Measurements from ENCODE around the gene LRMDA.

Gene LRMDA

GRCh38 chr10:76070916-76071315 is 639.5 kb downstream of the LRMDA start:
- no peak overlapping the region for H3K4me3 ChIP-seq
- no peak for DNase-seq (ENCODE audit: low spot score in 2 of 2)
- H3K4me1 ChIP-seq = no peaks in the 10 kb centered on the region
- H3K27me3 ChIP-seq (ENCODE audit: low read depth) = no peaks in the 10 kb centered on the region
- H3K36me3 ChIP-seq (replicated peaks) = no peaks in the 10 kb centered on the region
- no peaks in the 10 kb centered on the region for H3K9me3 ChIP-seq
- in situ Hi-C loops (cut with MboI; ENCODE audit: low sequenced_read_pairs) = no loop called here

DNA sequence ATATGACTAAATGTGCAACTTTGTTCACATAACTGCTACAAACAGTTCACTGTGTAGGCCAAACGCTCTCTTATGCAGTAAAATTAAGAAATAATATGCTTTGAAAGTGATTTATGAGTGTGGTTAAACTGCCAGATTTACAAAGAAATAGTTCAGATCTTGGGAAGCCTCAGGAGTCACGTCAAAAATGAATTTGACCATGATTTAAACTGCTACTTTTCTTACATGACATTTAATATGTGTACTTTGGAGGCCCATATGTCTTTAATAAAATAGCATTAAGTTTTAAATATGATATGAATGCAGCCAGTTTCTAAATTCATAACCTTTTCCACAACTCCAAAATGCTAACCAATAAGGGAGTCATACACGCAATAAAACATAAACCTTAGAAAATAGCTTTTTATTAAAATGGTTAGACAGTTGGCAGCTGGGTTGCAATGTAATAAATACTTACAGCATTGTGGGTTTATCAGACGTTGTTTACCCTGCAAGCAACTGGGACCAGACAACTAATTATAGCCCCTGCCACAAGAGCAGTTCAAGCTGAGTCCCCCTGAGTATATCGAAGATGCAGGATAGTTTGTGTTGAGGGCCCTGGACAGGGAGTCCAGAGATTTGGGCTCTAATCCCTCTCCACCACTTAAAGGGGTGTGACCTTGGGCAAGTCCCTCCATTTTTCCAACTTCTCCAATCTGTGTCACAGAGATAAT is 640.4 kb downstream of the LRMDA start:
- Histone ChIP-seq H3K27me3 (ENCODE audit: low read depth) (no peaks in the 10 kb centered on the region), H3K9me3 (no peaks in the 10 kb centered on the region), H3K4me1 (no peaks in the 10 kb centered on the region), H3K4me3 (no peak overlapping the region), H3K36me3 (replicated peaks) (no peaks in the 10 kb centered on the region)
- no peak for DNase-seq (ENCODE audit: low spot score in 2 of 2)
- in situ Hi-C loops (cut with MboI; ENCODE audit: low sequenced_read_pairs) = no loop called here

DNA sequence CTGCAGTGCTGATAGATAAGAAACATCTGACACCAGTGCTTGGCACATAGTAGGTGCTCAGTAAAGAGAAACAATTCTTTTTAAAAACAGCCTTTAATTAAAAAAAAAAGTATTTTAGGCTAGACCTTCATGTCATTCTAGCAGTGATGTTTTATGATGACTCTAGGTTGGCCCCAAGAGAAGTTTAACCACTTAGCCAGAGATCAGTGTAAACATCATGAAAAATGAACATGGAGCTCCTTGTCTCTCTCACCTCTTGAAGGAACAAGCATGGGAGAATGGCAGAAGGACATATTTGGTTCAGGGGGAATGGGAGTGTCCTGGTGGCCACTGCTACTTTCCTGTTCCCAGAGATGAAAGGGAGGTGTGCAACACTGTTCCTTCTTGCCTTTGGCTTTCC is 641.0 kb downstream of the LRMDA start:
- H3K36me3 ChIP-seq (replicated peaks) = no peaks in the 10 kb centered on the region
- no peak for DNase-seq (ENCODE audit: low spot score in 2 of 2)
- H3K27me3 ChIP-seq (ENCODE audit: low read depth) = no peaks in the 10 kb centered on the region
- no peaks in the 10 kb centered on the region for H3K9me3 ChIP-seq
- in situ Hi-C loops (cut with MboI; ENCODE audit: low sequenced_read_pairs) = no loop called here
- H3K4me1 ChIP-seq = no peaks in the 10 kb centered on the region
- no peak overlapping the region for H3K4me3 ChIP-seq

GRCh38 chr10:76073524-76073923 is 642.1 kb downstream of the LRMDA start:
- in situ Hi-C loops (cut with MboI; ENCODE audit: low sequenced_read_pairs) = no loop called here
- no peaks in the 10 kb centered on the region for H3K36me3 ChIP-seq (replicated peaks)
- H3K4me3 ChIP-seq = no peak overlapping the region
- H3K9me3 ChIP-seq = no peaks in the 10 kb centered on the region
- DNase-seq (ENCODE audit: low spot score in 2 of 2) = no peak
- H3K27me3 ChIP-seq (ENCODE audit: low read depth) = no peaks in the 10 kb centered on the region
- no peaks in the 10 kb centered on the region for H3K4me1 ChIP-seq

GRCh38 chr10:76074659-76075058 is 643.2 kb downstream of the LRMDA start:
- in situ Hi-C loops (cut with MboI; ENCODE audit: low sequenced_read_pairs) = no loop called here
- H3K36me3 ChIP-seq (replicated peaks) = no peaks in the 10 kb centered on the region

DNA sequence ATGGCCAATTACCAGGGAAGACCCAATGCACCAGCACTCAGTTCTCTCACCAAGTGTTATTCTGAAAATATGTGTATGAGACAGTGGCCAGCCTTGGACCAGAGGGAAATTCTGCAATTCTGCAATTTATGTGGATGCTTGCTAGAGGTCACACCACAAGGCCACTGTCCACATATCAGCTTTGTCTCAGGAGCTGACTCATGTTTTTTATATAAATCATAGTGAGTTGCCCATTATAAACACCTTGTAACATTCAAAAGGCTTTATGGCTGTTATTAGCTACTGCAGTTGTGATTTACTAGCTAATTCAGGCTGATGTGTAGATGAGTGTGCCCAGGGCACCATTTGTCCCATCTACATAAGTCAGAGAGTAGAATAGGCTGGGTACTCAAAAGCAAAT is 649.0 kb downstream of the LRMDA start:
- Histone ChIP-seq H3K27me3 (ENCODE audit: low read depth) (no peaks in the 10 kb centered on the region), H3K36me3 (replicated peaks) (no peaks in the 10 kb centered on the region), H3K4me1 (no peaks in the 10 kb centered on the region), H3K9me3 (no peaks in the 10 kb centered on the region), H3K4me3 (no peak overlapping the region)
- in situ Hi-C loops (cut with MboI; ENCODE audit: low sequenced_read_pairs) = no loop called here
- no peak for DNase-seq (ENCODE audit: low spot score in 2 of 2)

More at GRCh38 chr10:76074659-76075058, 643.2 kb downstream of the LRMDA start:
- H3K27me3 ChIP-seq (ENCODE audit: low read depth) = no peaks in the 10 kb centered on the region
- no peaks in the 10 kb centered on the region for H3K4me1 ChIP-seq
- no peak for DNase-seq (ENCODE audit: low spot score in 2 of 2)
- no peaks in the 10 kb centered on the region for H3K9me3 ChIP-seq
- H3K4me3 ChIP-seq = no peak overlapping the region

GRCh38 chr10:76080991-76081390 is 649.6 kb downstream of the LRMDA start:
- in situ Hi-C loops (cut with MboI; ENCODE audit: low sequenced_read_pairs) = no loop called here
- DNase-seq (ENCODE audit: low spot score in 2 of 2) = no peak
- H3K4me1 ChIP-seq = no peaks in the 10 kb centered on the region
- H3K4me3 ChIP-seq = no peak overlapping the region
- no peaks in the 10 kb centered on the region for H3K27me3 ChIP-seq (ENCODE audit: low read depth)
- no peaks in the 10 kb centered on the region for H3K36me3 ChIP-seq (replicated peaks)
- H3K9me3 ChIP-seq = no peaks in the 10 kb centered on the region

DNA sequence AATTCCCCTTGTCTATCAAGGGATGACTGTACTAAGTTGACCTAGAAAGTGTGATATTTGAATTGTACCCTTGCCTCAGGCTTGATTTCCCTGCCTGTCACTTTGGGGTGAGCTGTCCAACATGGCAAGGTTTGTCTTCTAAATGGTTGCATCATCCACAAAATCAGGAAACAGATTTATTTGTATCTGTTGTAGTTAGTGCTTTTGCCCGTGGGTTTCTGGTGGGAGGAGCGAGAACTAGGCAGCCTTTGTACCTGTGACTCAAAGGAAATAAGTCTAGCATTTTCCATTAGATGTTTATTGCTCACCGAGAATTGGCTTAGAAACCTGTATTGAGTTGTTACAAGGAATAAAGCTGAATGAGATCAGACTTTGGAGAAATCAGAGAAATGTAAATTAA is 650.8 kb downstream of the LRMDA start:
- H3K27me3 ChIP-seq (ENCODE audit: low read depth) = no peaks in the 10 kb centered on the region
- in situ Hi-C loops (cut with MboI; ENCODE audit: low sequenced_read_pairs) = no loop called here
- no peak for DNase-seq (ENCODE audit: low spot score in 2 of 2)
- H3K36me3 ChIP-seq (replicated peaks) = no peaks in the 10 kb centered on the region
- no peak overlapping the region for H3K4me3 ChIP-seq
- no peaks in the 10 kb centered on the region for H3K4me1 ChIP-seq
- no peaks in the 10 kb centered on the region for H3K9me3 ChIP-seq

DNA sequence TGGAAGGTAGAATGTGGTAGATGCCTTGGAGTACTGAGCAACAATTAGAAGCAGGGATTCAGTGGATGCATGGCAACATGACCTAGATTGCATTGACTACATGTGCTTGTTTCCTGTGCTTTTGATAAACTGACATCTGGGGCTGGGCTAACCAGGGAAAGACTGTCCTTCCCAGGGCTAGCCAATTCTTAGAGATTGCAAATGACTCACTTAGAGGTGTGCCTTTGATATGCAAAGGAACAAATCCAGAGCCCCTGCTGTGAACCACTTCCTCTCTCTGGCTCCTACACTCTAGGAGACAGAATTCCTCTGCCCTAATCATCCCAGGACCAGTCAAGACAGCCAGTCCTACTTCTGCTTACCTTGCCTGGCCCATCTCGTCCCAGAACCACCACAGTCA is 651.5 kb downstream of the LRMDA start:
- no peaks in the 10 kb centered on the region for H3K9me3 ChIP-seq
- H3K4me1 ChIP-seq = no peaks in the 10 kb centered on the region
- in situ Hi-C loops (cut with MboI; ENCODE audit: low sequenced_read_pairs) = no loop called here
- DNase-seq (ENCODE audit: low spot score in 2 of 2) = peak in 1 of 2 experiments; percentile 8
- no peak overlapping the region for H3K4me3 ChIP-seq
- no peaks in the 10 kb centered on the region for H3K36me3 ChIP-seq (replicated peaks)
- no peaks in the 10 kb centered on the region for H3K27me3 ChIP-seq (ENCODE audit: low read depth)

DNA sequence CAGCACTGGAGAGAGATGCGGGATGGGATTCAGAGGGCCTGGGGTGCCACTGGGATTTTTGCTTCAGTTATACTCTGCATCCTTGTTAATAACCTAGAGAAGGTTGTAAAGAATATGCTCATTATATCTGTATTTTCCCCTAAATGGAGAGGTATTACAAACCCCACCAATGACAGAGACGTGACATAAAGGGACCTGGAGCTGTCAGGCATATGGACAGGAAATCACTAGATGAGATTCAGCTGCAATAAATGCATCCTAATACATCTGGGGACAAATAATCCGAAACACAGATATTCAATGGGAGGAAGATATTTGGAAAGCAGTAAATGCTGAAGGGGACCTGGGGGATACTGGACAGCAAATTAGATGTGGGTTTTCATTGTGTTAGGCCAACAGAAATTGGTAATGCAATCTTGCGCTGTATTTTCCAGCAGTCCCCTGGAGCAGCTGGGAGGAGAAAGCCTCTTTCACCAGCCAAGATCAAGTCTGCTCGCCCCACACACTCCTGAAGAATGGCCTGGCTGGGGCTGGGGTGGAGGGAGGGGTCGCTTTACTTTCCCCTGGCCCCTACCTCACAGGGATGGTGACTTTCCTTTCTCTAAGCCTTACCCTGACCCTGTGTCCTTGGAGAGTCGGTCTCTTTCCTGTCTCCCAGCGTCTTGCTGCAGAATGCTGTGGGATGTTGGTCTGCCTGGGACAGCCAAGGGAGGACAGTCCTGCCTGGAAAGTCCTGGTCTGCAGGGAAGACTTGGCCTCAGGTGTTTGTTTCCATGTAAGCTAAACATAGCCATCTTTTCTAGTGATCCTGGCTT is 653.8 kb downstream of the LRMDA start:
- no peaks in the 10 kb centered on the region for H3K4me1 ChIP-seq
- H3K9me3 ChIP-seq = no peaks in the 10 kb centered on the region
- in situ Hi-C loops (cut with MboI; ENCODE audit: low sequenced_read_pairs) = no loop called here
- H3K4me3 ChIP-seq = no peak overlapping the region
- DNase-seq (ENCODE audit: low spot score in 2 of 2) = no peak
- no peaks in the 10 kb centered on the region for H3K27me3 ChIP-seq (ENCODE audit: low read depth)
- H3K36me3 ChIP-seq (replicated peaks) = no peaks in the 10 kb centered on the region

DNA sequence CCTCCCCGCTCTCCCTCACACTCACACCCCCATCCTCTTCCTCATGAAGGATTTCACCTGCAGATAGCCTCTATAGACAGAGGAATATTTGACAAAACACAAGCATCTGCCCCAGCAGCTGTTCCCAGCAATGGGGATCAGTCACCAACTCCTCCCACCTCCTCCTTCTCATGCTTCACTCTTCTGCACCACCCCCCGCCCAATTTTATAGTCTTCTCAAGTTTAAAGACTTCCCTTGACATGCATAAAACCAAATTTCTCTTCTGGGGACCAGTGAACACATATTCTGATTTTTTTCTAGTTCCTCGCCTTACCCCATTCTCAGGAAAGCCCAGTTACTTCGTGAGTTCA is 654.4 kb downstream of the LRMDA start:
- no peak for DNase-seq (ENCODE audit: low spot score in 2 of 2)
- no peaks in the 10 kb centered on the region for H3K36me3 ChIP-seq (replicated peaks)
- in situ Hi-C loops (cut with MboI; ENCODE audit: low sequenced_read_pairs) = no loop called here
- no peak overlapping the region for H3K4me3 ChIP-seq
- H3K9me3 ChIP-seq = no peaks in the 10 kb centered on the region
- H3K27me3 ChIP-seq (ENCODE audit: low read depth) = no peaks in the 10 kb centered on the region
- H3K4me1 ChIP-seq = no peaks in the 10 kb centered on the region

DNA sequence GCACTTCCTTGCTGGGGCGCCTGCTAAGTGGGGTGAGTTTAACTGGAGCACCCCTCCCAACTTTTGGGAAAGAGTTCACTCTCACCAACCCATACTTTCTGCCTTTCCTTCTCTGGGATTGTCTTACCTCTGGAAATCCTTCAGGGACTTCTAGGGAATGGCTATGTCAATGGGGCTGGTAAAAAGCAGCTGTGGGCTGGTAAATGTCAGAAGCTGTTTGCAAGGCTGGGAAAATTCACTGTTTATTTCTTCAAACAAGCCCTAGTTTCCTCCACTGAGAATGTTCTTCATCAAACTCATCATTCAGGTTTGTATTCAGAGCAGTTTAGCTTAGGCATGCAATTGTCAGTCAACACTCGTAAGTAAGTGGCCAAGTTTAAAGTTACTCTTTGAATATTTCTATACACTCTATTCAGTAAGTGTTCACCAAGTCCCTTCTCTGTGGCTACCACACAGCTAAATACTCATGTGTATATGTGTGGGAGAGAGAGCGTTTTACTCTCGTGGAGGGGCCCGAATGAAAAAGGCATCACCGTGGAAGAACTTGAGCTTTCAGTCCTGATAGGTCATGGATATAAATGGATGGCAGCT is 654.8 kb downstream of the LRMDA start:
- H3K4me3 ChIP-seq = no peak overlapping the region
- H3K4me1 ChIP-seq = no peaks in the 10 kb centered on the region
- no peak for DNase-seq (ENCODE audit: low spot score in 2 of 2)
- in situ Hi-C loops (cut with MboI; ENCODE audit: low sequenced_read_pairs) = no loop called here
- no peaks in the 10 kb centered on the region for H3K27me3 ChIP-seq (ENCODE audit: low read depth)
- no peaks in the 10 kb centered on the region for H3K9me3 ChIP-seq
- H3K36me3 ChIP-seq (replicated peaks) = no peaks in the 10 kb centered on the region

DNA sequence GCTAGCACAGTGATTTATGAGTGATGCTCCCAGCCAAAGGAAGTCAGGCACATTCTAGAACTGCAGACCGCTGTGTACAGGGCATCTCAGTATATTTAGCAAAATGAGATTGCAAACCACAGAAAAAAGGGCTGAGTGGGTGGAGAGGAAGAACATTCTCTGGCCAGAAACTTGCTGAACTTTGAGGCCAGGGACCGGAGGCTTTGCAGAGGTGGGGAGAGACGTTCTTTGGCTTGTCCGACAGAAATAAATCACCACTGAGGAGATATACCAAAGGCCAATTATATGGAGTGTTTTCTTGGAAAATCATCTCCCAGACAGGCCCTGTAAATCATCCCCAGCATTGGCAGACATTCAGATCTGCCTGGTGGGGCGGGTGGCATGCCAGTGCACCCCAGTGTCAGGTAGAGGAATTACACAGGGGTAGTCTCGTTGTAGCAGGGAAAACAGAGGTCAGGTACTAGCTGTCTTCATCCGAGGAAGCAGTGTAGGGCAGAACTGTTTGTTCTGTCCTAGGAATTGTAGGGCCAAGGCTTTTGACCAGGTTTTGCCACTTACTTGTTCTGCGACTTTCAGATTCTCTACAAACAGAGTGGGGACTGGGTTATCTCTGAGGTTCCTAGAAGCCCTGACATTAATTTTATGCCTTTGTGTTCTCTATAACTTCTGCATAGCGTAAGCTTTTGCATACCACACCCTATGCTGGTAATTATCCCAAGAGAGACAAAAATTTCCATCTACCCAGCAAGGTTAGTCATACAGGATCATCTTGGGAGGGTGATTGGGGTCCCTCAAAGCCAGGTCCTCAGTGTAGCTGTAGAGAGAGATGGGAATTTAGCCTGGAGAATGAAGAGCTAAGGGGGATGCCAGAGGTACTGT is 655.6 kb downstream of the LRMDA start:
- peak in 1 of 2 experiments; percentile 14 for DNase-seq (ENCODE audit: low spot score in 2 of 2)
- H3K4me3 ChIP-seq = no peak overlapping the region
- H3K9me3 ChIP-seq = no peaks in the 10 kb centered on the region
- no peaks in the 10 kb centered on the region for H3K27me3 ChIP-seq (ENCODE audit: low read depth)
- no peaks in the 10 kb centered on the region for H3K4me1 ChIP-seq
- in situ Hi-C loops (cut with MboI; ENCODE audit: low sequenced_read_pairs) = no loop called here
- no peaks in the 10 kb centered on the region for H3K36me3 ChIP-seq (replicated peaks)

Data from HAP-1 (cell line).